ENCODE data around the gene RPP30. TPM values are rescaled to one million over a fixed set of nuclear protein-coding genes. Genes with fewer than 3 reads are reported as not detected.
A peak's percentile ranks its signal among the peaks of the same experiment; 100 is the strongest.

RPP30 gene
- total and polyA plus RNA-seq, 11 donors = 26.4 to 39.9 (median 32.0) TPM

DNA sequence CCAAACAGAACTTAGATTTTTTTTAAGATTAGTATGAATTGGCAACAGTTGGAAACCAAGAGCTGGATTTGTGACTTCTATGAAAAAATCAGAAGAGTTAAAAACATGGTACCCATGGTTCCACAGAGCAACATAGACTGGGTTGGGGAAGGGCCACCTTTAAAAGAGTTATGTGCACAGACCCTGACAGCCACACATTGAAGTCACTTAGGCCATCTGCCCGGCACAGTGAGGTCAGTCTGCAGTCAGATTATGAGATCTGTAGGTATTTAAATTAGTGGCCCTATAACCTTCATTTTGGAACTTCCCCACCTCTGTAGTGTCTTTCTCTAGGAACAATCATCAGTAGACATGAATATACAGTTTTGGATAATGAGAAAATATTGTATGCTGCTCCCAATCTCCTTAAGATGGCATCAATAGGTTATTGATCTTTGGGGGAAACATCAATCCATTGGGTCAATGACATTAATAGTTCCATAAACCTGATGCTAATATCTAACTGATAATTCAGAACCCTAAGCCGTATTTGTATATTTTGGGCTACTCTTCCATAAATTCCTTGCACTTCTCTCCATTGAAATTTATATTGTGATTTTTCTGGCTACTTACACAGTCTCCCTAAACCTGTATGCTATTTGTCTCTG, 42.1 kb downstream of the RPP30 start:
- Histone ChIP-seq H3K9me3 (no peaks in the 10 kb centered on the region), H3K4me1 (peaks cover 0 to 6% (median 0%) of the 10 kb centered on the region in 12 donors), H3K27ac (peak overlapping the region in 3 of 12 donors; percentile 1 to 33 (median 10)), H3K4me3 (no peak overlapping the region), H3K27me3 (no peaks in the 10 kb centered on the region), H3K36me3 (peaks cover 0 to 63% (median 20%) of the 10 kb centered on the region in 9 donors)
- DNase-seq (no peak), ATAC-seq (peak in 1 of 4 donors; percentile 8)
- TF ChIP-seq POLR2A (IDR thresholded peaks at IDR 0.05) (peak in 1 of 2 donors; percentile 21), CTCF (IDR thresholded peaks at IDR 0.05) (no peak)
- 58 to 83% (median 71%) methylated on average over 2 of the region's 2 CpGs for WGBS, 4 donors
- intact Hi-C loops (cut with DNase I) = loop anchor here in 7 of 10 donors (2.0 to 10.0 kb wide), 6 partner anchors 51 to 339 kb away; no protein-coding TSS in a partner anchor

DNA sequence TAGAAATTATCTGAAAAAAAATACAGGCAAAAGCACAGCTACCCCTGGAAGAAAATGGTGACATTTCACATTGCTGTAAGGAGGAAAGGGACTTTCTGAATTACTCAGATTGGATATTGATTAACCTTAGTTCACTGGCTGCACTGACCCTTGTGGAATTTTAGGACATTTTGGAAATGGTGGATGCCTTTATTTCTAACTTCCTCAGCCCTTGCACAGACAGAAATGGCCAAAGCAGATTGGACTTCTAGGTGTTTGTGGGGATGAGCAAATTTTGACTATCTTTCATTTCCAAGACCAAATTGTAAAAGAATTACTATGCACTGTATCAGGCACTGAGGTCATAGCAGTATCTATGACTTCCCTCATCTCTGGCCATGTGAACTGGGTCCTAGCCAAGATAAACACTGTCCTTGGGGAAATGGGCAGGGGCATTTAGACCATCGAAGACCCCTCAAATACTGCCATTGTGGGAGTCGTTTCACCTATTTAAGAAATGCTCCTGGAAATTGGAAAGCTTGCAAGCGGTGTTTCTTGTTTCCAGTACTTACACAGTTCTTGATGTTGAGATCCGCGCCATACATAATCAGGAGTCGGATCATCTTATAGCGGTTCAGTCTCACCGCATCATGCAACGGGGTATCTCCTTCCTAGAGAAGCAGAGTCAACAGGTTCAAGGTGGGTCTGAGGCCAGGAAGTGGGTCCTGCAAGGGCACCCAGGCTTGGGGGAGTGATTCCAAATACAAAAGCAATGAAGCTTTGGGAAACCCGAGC, 43.4 kb downstream of the RPP30 start:
- H3K36me3 ChIP-seq = peaks cover 0 to 72% (median 20%) of the 10 kb centered on the region in 9 donors
- WGBS, 4 donors = 54 to 65% (median 62%) methylated on average over 10 of the region's 10 CpGs

DNA sequence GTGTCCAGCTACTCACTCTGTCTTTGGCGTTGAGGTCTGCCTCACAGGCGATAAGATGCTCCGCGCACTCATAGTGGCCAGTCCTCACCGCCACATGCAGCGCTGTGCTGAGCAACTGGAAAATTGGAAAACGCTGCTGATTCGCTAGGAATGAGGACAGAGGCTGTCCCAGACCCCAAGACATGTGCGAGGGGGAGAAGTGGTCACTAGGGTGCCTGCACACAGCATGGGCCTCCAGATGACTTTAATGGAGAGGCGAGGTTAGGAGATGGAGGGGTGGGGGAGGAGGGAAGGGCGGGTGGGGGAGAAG, 43.9 kb downstream of the RPP30 start:
- Histone ChIP-seq H3K9me3 (no peaks in the 10 kb centered on the region), H3K27me3 (no peaks in the 10 kb centered on the region), H3K36me3 (peaks cover 0 to 72% (median 20%) of the 10 kb centered on the region in 9 donors), H3K27ac (peak overlapping the region in 7 of 12 donors; percentile 4 to 97 (median 39)), H3K4me1 (peaks cover 0 to 6% (median 0%) of the 10 kb centered on the region in 12 donors), H3K4me3 (peak overlapping the region in 5 of 12 donors; percentile 3 to 65 (median 60))
- TF ChIP-seq POLR2A (IDR thresholded peaks at IDR 0.05) = peak in 1 of 2 donors; percentile 0
- no peak for TF ChIP-seq CTCF (IDR thresholded peaks at IDR 0.05)
- peak in 1 of 5 donors; percentile 27 for DNase-seq
- 38 to 65% (median 53%) methylated on average over 11 of the region's 11 CpGs for WGBS, 4 donors
- peak in 2 of 4 donors; percentile 4 to 23 for ATAC-seq
- intact Hi-C loops (cut with DNase I) = loop anchor here in 4 of 10 donors (5.0 to 10.0 kb wide), 4 partner anchors 49 to 249 kb away; no protein-coding TSS in a partner anchor

More for the DNA sequence above, 43.4 kb downstream of the RPP30 start:
- Histone ChIP-seq H3K4me3 (peak overlapping the region in 5 of 12 donors; percentile 3 to 65 (median 60)), H3K9me3 (no peaks in the 10 kb centered on the region), H3K27me3 (no peaks in the 10 kb centered on the region), H3K27ac (peak overlapping the region in 8 of 12 donors; percentile 11 to 97 (median 34)), H3K4me1 (peaks cover 0 to 6% (median 0%) of the 10 kb centered on the region in 12 donors)
- DNase-seq (no peak), ATAC-seq (peak in 1 of 4 donors; percentile 0)
- peak in 1 of 2 donors; percentile 40 for TF ChIP-seq POLR2A (IDR thresholded peaks at IDR 0.05)
- no peak for TF ChIP-seq CTCF (IDR thresholded peaks at IDR 0.05)
- intact Hi-C loops (cut with DNase I) = loop anchor here in 7 of 10 donors (5.0 to 10.0 kb wide), 6 partner anchors 50 to 337 kb away; no protein-coding TSS in a partner anchor
